Prostate gland (tissue), 2 donors: ENCODE data around the gene FABP1. TPM values are rescaled to one million over a fixed set of nuclear protein-coding genes. Genes with fewer than 3 reads are reported as not detected.

Experiments
- DNase-seq: peaks from one replicate; pipeline ENCODE4 v3.0.0-alpha.2; 2019; ENCODE audit warnings: low spot score
- H3K27ac ChIP-seq, 2 donors: fragments of 200-600 bp; sonication (generic); 2 replicates each; pipeline ENCODE4 v1.5.1; 2017 to 2019
- H3K27me3 ChIP-seq: fragments of 200-600 bp; sonication (generic); replicated peaks from 2 replicates; pipeline ENCODE4 v1.5.1; 2019; ENCODE audit not compliant: insufficient read depth
- H3K36me3 ChIP-seq, 2 donors: fragments of 200-600 bp; sonication (generic); 1 replicate in 1 of 2; 2 replicates in 1 of 2; pipeline versions ENCODE4 v1.5.1 to v1.8.1; 2017 to 2019
- H3K4me1 ChIP-seq: fragments of 200-600 bp; sonication (generic); replicated peaks from 2 replicates; pipeline ENCODE4 v1.5.1; 2019
- H3K4me3 ChIP-seq, 2 donors: fragments of 200-600 bp; sonication (generic); 2 replicates each; pipeline ENCODE4 v1.5.1; 2017 to 2019
- H3K9me3 ChIP-seq: fragments of 200-600 bp; sonication (generic); 2 replicates; pipeline ENCODE4 v1.5.1; 2017
- CTCF ChIP-seq, 4 experiments: fragments of 200-600 bp in 2 of 4; fragments of 450-650 bp in 2 of 4; sonication (generic) in 2 of 4; IDR thresholded peaks; 1 replicate in 3 of 4; 2 replicates in 1 of 4; pipeline ENCODE4 v1.5.1; 2016 to 2019; ENCODE audit warnings: antibody characterized with exemption in 4 of 4, mild to moderate bottlenecking in 2 of 4, moderate library complexity in 2 of 4
- POLR2A ChIP-seq: fragments of 450-650 bp; IDR thresholded peaks from one replicate; pipeline ENCODE4 v1.6.1; 2016; ENCODE audit warnings: antibody characterized with exemption, mild to moderate bottlenecking
- POLR2AphosphoS5 ChIP-seq: sonication (generic); formaldehyde crosslinking; IDR thresholded peaks from one replicate; pipeline ENCODE4 v1.6.1; 2017; ENCODE audit warnings: antibody characterized with exemption
- WGBS: methylation state at CpG from one replicate; pipeline ENCODE4 v1.1.5; 2018; 5-methylcytosine and 5-hydroxymethylcytosine counted together
- intact Hi-C: fragments of 100-400 bp; cut with DNase I; formaldehyde crosslinking; loops from one replicate; pipeline ENCODE4 v1.14.2; 2022
- total RNA-seq, 2 donors: library from RNA; depleted of rRNA; stranded (reverse); fragments of >200 nt; gene quantifications; one replicate each; pipeline ENCODE4 v1.1.0, GENCODE V29; 2016

Gene FABP1
- total RNA-seq, 2 donors from 2014 or later = not detected

- WGBS = 79% methylated on average over 9 of the region's 9 CpGs
- Histone ChIP-seq H3K36me3 (no peaks in the 10 kb centered on the region), H3K4me3 (no peak overlapping the region), H3K27me3 (no peaks in the 10 kb centered on the region), H3K9me3 (no peaks in the 10 kb centered on the region), H3K4me1 (no peaks in the 10 kb centered on the region), H3K27ac (no peak overlapping the region)
- DNase-seq = no peak
- intact Hi-C loops = no loop called here
- TF ChIP-seq POLR2A (no peak), CTCF (IDR thresholded peaks at IDR 0.05) (no peak), POLR2AphosphoS5 (no peak)
Measured at GRCh38 chr2:88086401-88086800, 41.5 kb downstream of the FABP1 start.

DNA sequence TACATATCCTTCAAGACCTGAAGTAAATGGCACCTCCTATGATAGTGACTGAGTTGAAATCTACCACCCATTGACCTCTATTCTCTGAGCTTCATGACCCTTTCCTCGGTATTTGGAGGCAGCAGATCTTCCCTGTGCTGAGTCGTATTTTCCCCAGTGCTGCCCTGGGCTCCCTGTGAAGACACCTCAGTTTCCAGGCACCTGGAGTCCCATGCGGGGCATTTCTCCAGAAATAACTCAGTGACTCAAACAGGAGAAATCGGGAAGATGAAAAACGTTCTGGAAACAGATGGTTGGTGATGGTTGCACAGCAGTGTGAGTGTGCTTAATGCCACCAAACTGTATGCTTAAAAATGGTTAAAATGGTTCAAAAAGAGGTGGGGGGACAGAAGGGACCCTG, 42.3 kb downstream of the FABP1 start:
- no peak for TF ChIP-seq CTCF (IDR thresholded peaks at IDR 0.05)
- TF ChIP-seq POLR2A = no peak
- WGBS = 88% methylated on average over 5 of the region's 5 CpGs
- Histone ChIP-seq H3K4me3 (no peak overlapping the region), H3K27me3 (no peaks in the 10 kb centered on the region), H3K27ac (no peak overlapping the region), H3K4me1 (no peaks in the 10 kb centered on the region), H3K9me3 (no peaks in the 10 kb centered on the region), H3K36me3 (no peaks in the 10 kb centered on the region)
- no peak for DNase-seq
- intact Hi-C loops = no loop called here

GRCh38 chr2:88085099-88085498, 42.8 kb downstream of the FABP1 start:
- Histone ChIP-seq H3K27ac (no peak overlapping the region), H3K4me1 (no peaks in the 10 kb centered on the region), H3K4me3 (no peak overlapping the region), H3K27me3 (no peaks in the 10 kb centered on the region), H3K9me3 (no peaks in the 10 kb centered on the region), H3K36me3 (no peaks in the 10 kb centered on the region)
- WGBS = 88% methylated on average over 2 of the region's 2 CpGs
- no peak for TF ChIP-seq POLR2A
- no peak for TF ChIP-seq CTCF (IDR thresholded peaks at IDR 0.05)
- TF ChIP-seq POLR2AphosphoS5 = no peak
- DNase-seq = no peak
- intact Hi-C loops = no loop called here

GRCh38 chr2:88082781-88083180, 45.1 kb downstream of the FABP1 start:
- no peak for DNase-seq
- H3K9me3 ChIP-seq = no peaks in the 10 kb centered on the region
- no peak for TF ChIP-seq CTCF (IDR thresholded peaks at IDR 0.05)
- no peak for TF ChIP-seq POLR2AphosphoS5
- TF ChIP-seq POLR2A = no peak
- intact Hi-C loops = no loop called here
- H3K4me3 ChIP-seq = no peak overlapping the region
- no peak overlapping the region for H3K27ac ChIP-seq
- no peaks in the 10 kb centered on the region for H3K4me1 ChIP-seq
- H3K27me3 ChIP-seq = no peaks in the 10 kb centered on the region
- WGBS = 69% methylated on average over 1 of the region's 1 CpG
- no peaks in the 10 kb centered on the region for H3K36me3 ChIP-seq

- Histone ChIP-seq H3K27me3 (no peaks in the 10 kb centered on the region), H3K4me1 (no peaks in the 10 kb centered on the region), H3K27ac (no peak overlapping the region), H3K9me3 (no peaks in the 10 kb centered on the region), H3K36me3 (no peaks in the 10 kb centered on the region), H3K4me3 (no peak overlapping the region)
- no peak for TF ChIP-seq POLR2A
- TF ChIP-seq CTCF (IDR thresholded peaks at IDR 0.05) = no peak
- TF ChIP-seq POLR2AphosphoS5 = no peak
- WGBS = 79% methylated on average over 4 of the region's 4 CpGs
- no peak for DNase-seq
- intact Hi-C loops = no loop called here
Measured at GRCh38 chr2:88081924-88082608, 45.8 kb downstream of the FABP1 start.
